Urothelium cell line (cell line): ENCODE results near the gene FAM120B.
"Not testable (repeated sequence)": the region's sequence is repeated elsewhere in the genome, so short reads cannot be mapped to it uniquely, and the experiment has no call there.

ENCODE experiments used
- DNase-seq: peaks from one replicate; pipeline ENCODE4 v3.0.0; 2011; ENCODE audit warnings: low spot score, mixed read lengths
- FAIRE-seq: peaks from 2 replicates; lab custom pipeline; 2011; peaks lifted over from hg19 to GRCh38; lab: Jason Lieb, UNC

FAM120B gene

GRCh38 chr6:170296423-170296745 is 10.2 kb upstream of the FAM120B start:
- no peak for FAIRE-seq
- DNase-seq, result no peak

- DNase-seq, result no peak
- FAIRE-seq, result no peak
Measured at GRCh38 chr6:170296746-170297575, 9.6 kb upstream of the FAM120B start.

GRCh38 chr6:170297576-170298330 is 8.8 kb upstream of the FAM120B start:
- no peak for DNase-seq
- FAIRE-seq, result no peak

GRCh38 chr6:170298688-170299087 is 7.9 kb upstream of the FAM120B start:
- DNase-seq, result no peak
- no peak for FAIRE-seq

- DNase-seq (no peak), FAIRE-seq (no peak)
Measured at GRCh38 chr6:170301184-170301583, 5.4 kb upstream of the FAM120B start.

- DNase-seq (no peak), FAIRE-seq (no peak)
Measured at GRCh38 chr6:170305805-170306323, 694 bp upstream of the FAM120B start.

- DNase-seq, result no peak
- no peak for FAIRE-seq
Measured at GRCh38 chr6:170307080-170307545, 555 bp downstream of the FAM120B start.

GRCh38 chr6:170308761-170309160 is 2.2 kb downstream of the FAM120B start:
- DNase-seq (no peak), FAIRE-seq (no peak)

- DNase-seq (no peak), FAIRE-seq (no peak)
Measured at GRCh38 chr6:170311696-170312095, 5.1 kb downstream of the FAM120B start.

GRCh38 chr6:170312876-170313275 is 6.3 kb downstream of the FAM120B start:
- no peak for FAIRE-seq
- DNase-seq, result no peak

- no peak for FAIRE-seq
- no peak for DNase-seq
Measured at GRCh38 chr6:170313716-170314295, 7.2 kb downstream of the FAM120B start.

GRCh38 chr6:170314983-170315382 is 8.4 kb downstream of the FAM120B start:
- FAIRE-seq (no peak), DNase-seq (no peak)

GRCh38 chr6:170316071-170316470 is 9.5 kb downstream of the FAM120B start:
- peak; percentile 32 for DNase-seq
- FAIRE-seq, result no peak

GRCh38 chr6:170317076-170317475 is 10.5 kb downstream of the FAM120B start:
- no peak for DNase-seq
- no peak for FAIRE-seq

- FAIRE-seq, result no peak
- DNase-seq, result no peak
Measured at GRCh38 chr6:170317718-170318117, 11.2 kb downstream of the FAM120B start.

- FAIRE-seq, result no peak
- DNase-seq, result no peak
Measured at GRCh38 chr6:170329321-170329720, 22.8 kb downstream of the FAM120B start.

GRCh38 chr6:170335199-170335598 is 28.6 kb downstream of the FAM120B start:
- not testable (repeated sequence) for DNase-seq, FAIRE-seq

GRCh38 chr6:170344631-170345576 is 38.3 kb downstream of the FAM120B start:
- DNase-seq (peak; percentile 43), FAIRE-seq (no peak)

GRCh38 chr6:170345662-170346061 is 39.1 kb downstream of the FAM120B start:
- no peak for DNase-seq
- FAIRE-seq, result no peak

- no peak for FAIRE-seq
Measured at GRCh38 chr6:170346649-170347048, 40.1 kb downstream of the FAM120B start.

More at GRCh38 chr6:170346649-170347048, 40.1 kb downstream of the FAM120B start:
- no peak for DNase-seq
